ENCODE results near the gene ACVR2B.

DNA sequence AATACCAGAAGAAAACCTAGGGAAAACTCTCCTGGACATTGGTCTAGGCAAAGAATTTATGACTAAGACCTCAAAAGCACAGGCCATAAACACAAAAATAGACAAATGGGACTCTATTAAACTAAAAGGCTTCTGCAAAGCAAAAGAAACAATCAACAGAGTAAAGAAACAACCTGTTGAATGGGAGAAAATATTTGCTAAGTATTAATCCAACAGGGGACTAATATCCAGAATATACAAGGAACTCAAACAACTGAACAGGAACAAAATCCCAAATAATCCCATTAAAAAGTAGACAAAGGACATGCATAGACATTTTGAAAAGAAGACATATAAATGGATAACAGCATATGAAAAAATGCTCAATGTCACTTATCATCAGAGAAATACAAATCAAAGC, 6.9 kb upstream of the ACVR2B start:
- TF ChIP-seq, protein P1, sequence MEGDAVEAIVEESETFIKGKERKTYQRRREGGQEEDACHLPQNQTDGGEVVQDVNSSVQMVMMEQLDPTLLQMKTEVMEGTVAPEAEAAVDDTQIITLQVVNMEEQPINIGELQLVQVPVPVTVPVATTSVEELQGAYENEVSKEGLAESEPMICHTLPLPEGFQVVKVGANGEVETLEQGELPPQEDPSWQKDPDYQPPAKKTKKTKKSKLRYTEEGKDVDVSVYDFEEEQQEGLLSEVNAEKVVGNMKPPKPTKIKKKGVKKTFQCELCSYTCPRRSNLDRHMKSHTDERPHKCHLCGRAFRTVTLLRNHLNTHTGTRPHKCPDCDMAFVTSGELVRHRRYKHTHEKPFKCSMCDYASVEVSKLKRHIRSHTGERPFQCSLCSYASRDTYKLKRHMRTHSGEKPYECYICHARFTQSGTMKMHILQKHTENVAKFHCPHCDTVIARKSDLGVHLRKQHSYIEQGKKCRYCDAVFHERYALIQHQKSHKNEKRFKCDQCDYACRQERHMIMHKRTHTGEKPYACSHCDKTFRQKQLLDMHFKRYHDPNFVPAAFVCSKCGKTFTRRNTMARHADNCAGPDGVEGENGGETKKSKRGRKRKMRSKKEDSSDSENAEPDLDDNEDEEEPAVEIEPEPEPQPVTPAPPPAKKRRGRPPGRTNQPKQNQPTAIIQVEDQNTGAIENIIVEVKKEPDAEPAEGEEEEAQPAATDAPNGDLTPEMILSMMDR (IDR thresholded peaks at IDR 0.05), result no peak
- TF ChIP-seq EZH2 (IDR thresholded peaks at IDR 0.05), result no peak
